Endothelial cell of umbilical vein (primary cell): ENCODE results near the gene SLC4A2. TPM values are rescaled to one million over a fixed set of nuclear protein-coding genes. Genes with fewer than 3 reads are reported as not detected.

ENCODE experiments used
- BruUV-seq: library from RNA; stranded (reverse); fragments of 400-500 nt; replicated peaks from 2 replicates; lab custom pipeline; 2021; lab: Mats Ljungman, UMichigan
- CTCF ChIA-PET: fragments of 300-600, 350-600 bp; sonication (Branson Sonifier 250); formaldehyde crosslinking; loops from one replicate; lab custom pipeline; 2021; ENCODE audit warnings: antibody characterized with exemption, inconsistent platforms; lab: Charles Lee
- POLR2A ChIA-PET: fragments of 300-600, 350-600 bp; sonication (Branson Sonifier 250); formaldehyde crosslinking; loops from one replicate; lab custom pipeline; 2021; ENCODE audit warnings: antibody characterized with exemption, inconsistent platforms; lab: Charles Lee
- DNase-seq: peaks from one replicate; pipeline ENCODE4 v3.0.0-alpha.2; 2011; ENCODE audit warnings: low read depth, low spot score
- FAIRE-seq: peaks from 2 replicates; lab custom pipeline; 2011; peaks lifted over from hg19 to GRCh38; lab: Jason Lieb, UNC
- H2AFZ ChIP-seq: 2 replicates; pipeline ENCODE4 v1.6.0; 2012; ENCODE audit warnings: low read depth, low read length, control low read depth, inconsistent platforms
- H3K27ac ChIP-seq: 2 replicates; pipeline ENCODE4 v1.5.1; 2011; ENCODE audit warnings: low read depth, mild to moderate bottlenecking, control low read depth, low read length, moderate library complexity; ENCODE audit not compliant: insufficient read depth
- H3K27me3 ChIP-seq, 2 experiments: 2 replicates each; pipeline versions ENCODE4 v1.6.0 to v1.6.1; 2011; ENCODE audit warnings: low read length in 2 of 2, mixed read lengths in 1 of 2; ENCODE audit not compliant: control insufficient read depth in 2 of 2, insufficient read depth in 2 of 2
- H3K36me3 ChIP-seq, 2 experiments: 2 replicates in 1 of 2; 3 replicates in 1 of 2; pipeline ENCODE4 v1.5.1; 2011; ENCODE audit warnings: low read length in 2 of 2, mild to moderate bottlenecking in 1 of 2, moderate library complexity in 1 of 2; ENCODE audit not compliant: control insufficient read depth in 2 of 2, insufficient read depth in 2 of 2; ENCODE audit errors: extremely low read depth in 1 of 2
- H3K4me1 ChIP-seq: 3 replicates; pipeline ENCODE4 v1.5.1; 2011; ENCODE audit warnings: mild to moderate bottlenecking, low read length; ENCODE audit not compliant: control insufficient read depth, insufficient read depth; ENCODE audit errors: extremely low read depth
- H3K4me2 ChIP-seq: 2 replicates; pipeline ENCODE4 v1.6.1; 2011; ENCODE audit warnings: low read length, control low read depth, mixed read lengths; ENCODE audit not compliant: insufficient read depth
- H3K4me3 ChIP-seq, 3 experiments: fragments of 200-600 bp in 1 of 3; sonication (generic), shearing (Covaris generic) in 1 of 3; replicated peaks in 1 of 3; 2 replicates each; pipeline ENCODE4 v1.5.1; 2011 to 2016; ENCODE audit warnings: control low read depth in 3 of 3, low read length in 3 of 3, mild to moderate bottlenecking in 2 of 3, inconsistent platforms in 1 of 3, low read depth in 1 of 3, moderate library complexity in 1 of 3; ENCODE audit not compliant: insufficient read depth in 1 of 3
- H3K79me2 ChIP-seq: 2 replicates; pipeline ENCODE4 v1.6.0; 2012; ENCODE audit warnings: low read length, inconsistent platforms; ENCODE audit not compliant: control insufficient read depth, insufficient read depth
- H3K9ac ChIP-seq: replicated peaks from 2 replicates; pipeline ENCODE3; 2011; ENCODE audit warnings: low read length, control low read depth; ENCODE audit not compliant: insufficient read depth; ENCODE audit errors: extremely low read depth
- H3K9me1 ChIP-seq: replicated peaks from 3 replicates; pipeline ENCODE4 v1.6.0; 2011; ENCODE audit warnings: mild to moderate bottlenecking, low read length; ENCODE audit not compliant: control insufficient read depth, insufficient read depth; ENCODE audit errors: extremely low read depth
- H3K9me3 ChIP-seq: replicated peaks from 2 replicates; pipeline ENCODE4 v1.5.1; 2012; ENCODE audit warnings: low read length, inconsistent platforms; ENCODE audit not compliant: control insufficient read depth, insufficient read depth
- H4K20me1 ChIP-seq: replicated peaks from 2 replicates; pipeline ENCODE3; 2011; ENCODE audit warnings: mild to moderate bottlenecking, low read length; ENCODE audit not compliant: control insufficient read depth, insufficient read depth; ENCODE audit errors: extremely low read depth
- EZH2 ChIP-seq: IDR thresholded peaks from 2 replicates; pipeline ENCODE4 v1.6.1; 2012; ENCODE audit warnings: borderline replicate concordance, low read depth, mild to moderate bottlenecking, moderate library complexity, low read length, inconsistent platforms; ENCODE audit not compliant: severe bottlenecking
- FOS ChIP-seq: IDR thresholded peaks from 2 replicates; pipeline ENCODE4 v1.6.1; 2011; ENCODE audit warnings: mild to moderate bottlenecking, low read length, moderate library complexity, borderline replicate concordance; ENCODE audit not compliant: insufficient read depth
- GATA2 ChIP-seq: IDR thresholded peaks from 2 replicates; pipeline ENCODE4 v1.7.0; 2011; ENCODE audit warnings: low read depth, mild to moderate bottlenecking, moderate library complexity, mixed read lengths, low read length; ENCODE audit not compliant: insufficient read length, insufficient read depth
- JUN ChIP-seq: IDR thresholded peaks from 2 replicates; pipeline ENCODE4 v1.6.1; 2011; ENCODE audit warnings: borderline replicate concordance, low read depth; ENCODE audit not compliant: insufficient read length, insufficient read depth
- MYC ChIP-seq: IDR thresholded peaks from one replicate; pipeline ENCODE4 v1.6.1; 2011; ENCODE audit warnings: mild to moderate bottlenecking, low read depth, low read length
- POLR2AphosphoS5 ChIP-seq: IDR thresholded peaks from 2 replicates; pipeline ENCODE4 v1.6.1; 2012; ENCODE audit warnings: low read depth, mild to moderate bottlenecking, control low read depth, low read length, moderate library complexity; ENCODE audit not compliant: insufficient read depth
- dilution Hi-C: fragments of 300-500 bp; cut with MboI; formaldehyde crosslinking; loops from one replicate; pipeline ENCODE4 v1.15.0; 2019; ENCODE audit warnings: low sequenced_read_pairs; ENCODE audit not compliant: extremely low pct_ligation_motif_present
- intact Hi-C: fragments of 100-400 bp; cut with micrococcal nuclease; formaldehyde crosslinking; loops from one replicate; pipeline ENCODE4 v1.10.0; 2022
- polyA plus RNA-seq, 4 experiments: library from polyadenylated mRNA; depleted of rRNA in 3 of 4; stranded (reverse) in 3 of 4; unstranded in 1 of 4; fragments of >200 nt; gene quantifications; 2 replicates each; pipeline versions ENCODE4 v1.2.1 to v1.2.3, GENCODE V29; 2011 to 2012; ENCODE audit warnings: missing spikeins in 1 of 4
- total RNA-seq: library from RNA; stranded (reverse); gene quantifications from 2 replicates; pipeline ENCODE4 v1.2.3, GENCODE V29; 2021
- TF ChIP-seq, protein P1 (sequence below), 2 donors: IDR thresholded peaks; 1 replicate in 1 of 2; 2 replicates in 1 of 2; pipeline ENCODE4 v1.5.1; 2011; ENCODE audit warnings: low read length in 2 of 2, mild to moderate bottlenecking in 2 of 2, moderate library complexity in 2 of 2, control low read depth in 1 of 2, inconsistent platforms in 1 of 2, low read depth in 1 of 2; ENCODE audit not compliant: insufficient read depth in 1 of 2; ENCODE audit errors: extremely low read depth in 1 of 2
- TF ChIP-seq, protein P2 (sequence below): IDR thresholded peaks from 2 replicates; pipeline ENCODE4 v1.6.1; 2011; ENCODE audit not compliant: insufficient read depth, insufficient read length

Gene SLC4A2
- total and polyA plus RNA-seq, 2 donors (not counting 3 experiments of a cell fraction or from before 2014, with no cell fraction given) = 108 to 172 TPM

DNA sequence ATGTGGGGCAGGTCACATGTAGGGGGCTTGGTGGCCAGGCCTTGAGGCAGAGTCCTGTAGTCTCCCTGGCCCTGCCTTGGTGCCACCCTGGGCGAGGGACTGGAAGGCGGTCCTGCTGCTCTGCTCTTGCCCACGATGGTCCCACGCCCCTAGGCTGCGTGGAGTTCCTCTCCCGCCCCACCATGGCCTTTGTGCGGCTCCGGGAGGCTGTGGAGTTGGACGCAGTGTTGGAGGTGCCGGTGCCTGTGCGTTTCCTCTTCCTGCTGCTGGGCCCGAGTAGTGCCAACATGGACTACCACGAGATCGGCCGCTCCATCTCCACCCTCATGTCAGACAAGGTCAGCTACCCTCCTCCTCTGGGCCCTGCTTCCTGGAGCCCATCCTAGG lies 11.2 kb downstream of the SLC4A2 start:
- no peak overlapping the region for H2AFZ ChIP-seq
- H3K4me2 ChIP-seq = no peak overlapping the region
- no peaks in the 10 kb centered on the region for H3K4me1 ChIP-seq
- FAIRE-seq (no peak), DNase-seq (no peak)
- TF ChIP-seq, protein P1, sequence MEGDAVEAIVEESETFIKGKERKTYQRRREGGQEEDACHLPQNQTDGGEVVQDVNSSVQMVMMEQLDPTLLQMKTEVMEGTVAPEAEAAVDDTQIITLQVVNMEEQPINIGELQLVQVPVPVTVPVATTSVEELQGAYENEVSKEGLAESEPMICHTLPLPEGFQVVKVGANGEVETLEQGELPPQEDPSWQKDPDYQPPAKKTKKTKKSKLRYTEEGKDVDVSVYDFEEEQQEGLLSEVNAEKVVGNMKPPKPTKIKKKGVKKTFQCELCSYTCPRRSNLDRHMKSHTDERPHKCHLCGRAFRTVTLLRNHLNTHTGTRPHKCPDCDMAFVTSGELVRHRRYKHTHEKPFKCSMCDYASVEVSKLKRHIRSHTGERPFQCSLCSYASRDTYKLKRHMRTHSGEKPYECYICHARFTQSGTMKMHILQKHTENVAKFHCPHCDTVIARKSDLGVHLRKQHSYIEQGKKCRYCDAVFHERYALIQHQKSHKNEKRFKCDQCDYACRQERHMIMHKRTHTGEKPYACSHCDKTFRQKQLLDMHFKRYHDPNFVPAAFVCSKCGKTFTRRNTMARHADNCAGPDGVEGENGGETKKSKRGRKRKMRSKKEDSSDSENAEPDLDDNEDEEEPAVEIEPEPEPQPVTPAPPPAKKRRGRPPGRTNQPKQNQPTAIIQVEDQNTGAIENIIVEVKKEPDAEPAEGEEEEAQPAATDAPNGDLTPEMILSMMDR (IDR thresholded peaks at IDR 0.05; ENCODE audit: extremely low read depth in 1 of 2, insufficient read depth in 1 of 2, low read depth in 1 of 2, low read length in 2 of 2) = no peak
- TF ChIP-seq MYC (no peak), FOS (no peak), GATA2 (no peak), JUN (no peak), EZH2 (no peak), POLR2AphosphoS5 (no peak)
- TF ChIP-seq, protein P2, sequence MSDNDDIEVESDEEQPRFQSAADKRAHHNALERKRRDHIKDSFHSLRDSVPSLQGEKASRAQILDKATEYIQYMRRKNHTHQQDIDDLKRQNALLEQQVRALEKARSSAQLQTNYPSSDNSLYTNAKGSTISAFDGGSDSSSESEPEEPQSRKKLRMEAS = no peak
- POLR2A ChIA-PET = no interaction called here
- BruUV-seq = no TSS peak
- peaks cover 16 to 74% of the 10 kb centered on the region in 2 experiments for H3K36me3 ChIP-seq
- H3K9ac ChIP-seq = no peak overlapping the region
- H4K20me1 ChIP-seq = no peaks in the 10 kb centered on the region
- no peaks in the 10 kb centered on the region for H3K27me3 ChIP-seq
- H3K4me3 ChIP-seq = no peak overlapping the region
- dilution Hi-C loops (no loop called here), intact Hi-C loops (no loop called here)
- CTCF ChIA-PET = no interaction called here
- H3K27ac ChIP-seq = no peak overlapping the region
- H3K79me2 ChIP-seq = no peaks in the 10 kb centered on the region
- H3K9me1 ChIP-seq = no peaks in the 10 kb centered on the region
- H3K9me3 ChIP-seq = no peaks in the 10 kb centered on the region
